Osteocyte (in vitro differentiated cells): ENCODE measurements around the gene MYH9. TPM values are rescaled to one million over a fixed set of nuclear protein-coding genes. Genes with fewer than 3 reads are reported as not detected.
A peak's percentile ranks its signal among the peaks of the same experiment; 100 is the strongest.

Source experiments
- DNase-seq: peaks from one replicate; pipeline ENCODE4 v3.0.0; 2021; ENCODE audit warnings: mixed read lengths; ENCODE audit not compliant: unreplicated experiment; ENCODE audit errors: extremely low spot score
- H3K27ac Mint-ChIP-seq: one replicate; pipeline ENCODE4 v1.8.0; 2021; ENCODE audit warnings: mild to moderate bottlenecking, mixed read lengths; ENCODE audit not compliant: unreplicated experiment
- H3K27me3 Mint-ChIP-seq: one replicate; pipeline ENCODE4 v1.8.0; 2021; ENCODE audit warnings: mixed read lengths; ENCODE audit not compliant: unreplicated experiment
- H3K36me3 Mint-ChIP-seq: one replicate; pipeline ENCODE4 v1.8.0; 2021; ENCODE audit warnings: mixed read lengths; ENCODE audit not compliant: unreplicated experiment
- H3K4me1 Mint-ChIP-seq: one replicate; pipeline ENCODE4 v1.8.0; 2021; ENCODE audit warnings: mixed read lengths; ENCODE audit not compliant: unreplicated experiment
- H3K4me3 Mint-ChIP-seq: one replicate; pipeline ENCODE4 v1.8.0; 2021; ENCODE audit warnings: mild to moderate bottlenecking, moderate library complexity, mixed read lengths; ENCODE audit not compliant: unreplicated experiment
- H3K9me3 Mint-ChIP-seq: one replicate; pipeline ENCODE4 v1.8.0; 2021; ENCODE audit warnings: mixed read lengths; ENCODE audit not compliant: unreplicated experiment
- CTCF ChIP-seq: fragments of 200-600 bp; sonication (generic); IDR thresholded peaks from 2 replicates; pipeline ENCODE4 v1.5.0; 2021; ENCODE audit warnings: antibody characterized with exemption, mild to moderate bottlenecking, moderate library complexity
- total RNA-seq: library from RNA; stranded (reverse); gene quantifications from 2 replicates; pipeline ENCODE4 v1.2.1, GENCODE V29; 2021

MYH9 gene
- total RNA-seq, 1 donor from 2014 or later: 938 TPM

- peaks cover 83% of the 10 kb centered on the region for H3K4me1 Mint-ChIP-seq
- TF ChIP-seq CTCF: no peak
- H3K27ac Mint-ChIP-seq: peak overlapping the region; percentile 88
- H3K4me3 Mint-ChIP-seq: no peak overlapping the region
- H3K27me3 Mint-ChIP-seq: no peaks in the 10 kb centered on the region
- no peaks in the 10 kb centered on the region for H3K9me3 Mint-ChIP-seq
- H3K36me3 Mint-ChIP-seq: peaks cover 18% of the 10 kb centered on the region
- no peak for DNase-seq
Observed at GRCh38 chr22:36377022-36377631, 10.6 kb downstream of the MYH9 start.

GRCh38 chr22:36376265-36376664, 11.5 kb downstream of the MYH9 start:
- no peak for DNase-seq
- no peak overlapping the region for H3K4me3 Mint-ChIP-seq
- H3K9me3 Mint-ChIP-seq: no peaks in the 10 kb centered on the region
- H3K36me3 Mint-ChIP-seq: peaks cover 16% of the 10 kb centered on the region
- no peaks in the 10 kb centered on the region for H3K27me3 Mint-ChIP-seq
- peak overlapping the region; percentile 56 for H3K27ac Mint-ChIP-seq
- H3K4me1 Mint-ChIP-seq: peaks cover 86% of the 10 kb centered on the region
- TF ChIP-seq CTCF: no peak

- no peaks in the 10 kb centered on the region for H3K9me3 Mint-ChIP-seq
- H3K36me3 Mint-ChIP-seq: peaks cover 16% of the 10 kb centered on the region
- peaks cover 90% of the 10 kb centered on the region for H3K4me1 Mint-ChIP-seq
Observed at GRCh38 chr22:36375071-36375980, 12.4 kb downstream of the MYH9 start.

GRCh38 chr22:36374603-36375024, 13.2 kb downstream of the MYH9 start:
- no peak overlapping the region for H3K4me3 Mint-ChIP-seq
- peaks cover 90% of the 10 kb centered on the region for H3K4me1 Mint-ChIP-seq
- no peaks in the 10 kb centered on the region for H3K9me3 Mint-ChIP-seq
- H3K27me3 Mint-ChIP-seq: no peaks in the 10 kb centered on the region
- peaks cover 16% of the 10 kb centered on the region for H3K36me3 Mint-ChIP-seq
- H3K27ac Mint-ChIP-seq: peak overlapping the region; percentile 69
- TF ChIP-seq CTCF: no peak
- no peak for DNase-seq

More at GRCh38 chr22:36375071-36375980, 12.4 kb downstream of the MYH9 start:
- H3K27me3 Mint-ChIP-seq: no peaks in the 10 kb centered on the region
- no peak for DNase-seq
- TF ChIP-seq CTCF: no peak
- H3K27ac Mint-ChIP-seq: peak overlapping the region; percentile 69
- H3K4me3 Mint-ChIP-seq: no peak overlapping the region

GRCh38 chr22:36373258-36373579, 14.5 kb downstream of the MYH9 start:
- TF ChIP-seq CTCF: no peak
- H3K9me3 Mint-ChIP-seq: no peaks in the 10 kb centered on the region
- H3K4me3 Mint-ChIP-seq: no peak overlapping the region
- peak overlapping the region; percentile 91 for H3K27ac Mint-ChIP-seq
- H3K36me3 Mint-ChIP-seq: peaks cover 9% of the 10 kb centered on the region
- H3K27me3 Mint-ChIP-seq: no peaks in the 10 kb centered on the region
- no peak for DNase-seq
- H3K4me1 Mint-ChIP-seq: peaks cover 89% of the 10 kb centered on the region
